Measurements from ENCODE around the gene HSF2BP.
"Not testable (repeated sequence)": the region's sequence is repeated elsewhere in the genome, so short reads cannot be mapped to it uniquely, and the experiment has no call there.

- not testable (repeated sequence) for TF ChIP-seq CTCF, POLR2AphosphoS5, POLR2A (IDR thresholded peaks at IDR 0.05)
Measured at GRCh38 chr21:43699492-43699777, 40.1 kb upstream of the HSF2BP start.

Data from gastroesophageal sphincter (tissue), 3 donors.